NCI-H524 (cell line): ENCODE results near the gene DDX4.
"Not testable (repeated sequence)": the region's sequence is repeated elsewhere in the genome, so short reads cannot be mapped to it uniquely, and the experiment has no call there.

Experiments
- DNase-seq, 2 experiments: peaks; one replicate each; lab custom pipeline; 2025; lab: John Stamatoyannopoulos, UW

Gene DDX4

DNA sequence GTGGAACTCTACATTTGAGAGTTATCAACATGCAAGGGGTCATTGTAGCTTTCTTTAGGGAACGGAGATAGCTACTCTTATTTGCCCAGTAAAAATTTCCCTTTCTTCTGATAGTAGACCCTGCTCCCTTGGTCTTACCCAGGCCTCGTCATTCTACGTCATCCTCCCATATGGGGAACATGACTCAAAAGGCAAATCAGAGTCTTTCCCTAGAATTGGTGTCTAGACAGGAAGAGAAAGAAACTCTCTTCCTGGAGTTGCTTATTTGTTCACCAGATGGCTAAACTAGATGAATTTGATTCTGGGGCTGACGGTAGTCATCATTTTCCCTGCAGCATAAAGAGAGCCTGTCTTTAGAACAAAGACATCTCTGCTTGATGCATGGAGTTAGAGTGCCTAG, 13.6 kb upstream of the DDX4 start:
- DNase-seq, result no peak

DNA sequence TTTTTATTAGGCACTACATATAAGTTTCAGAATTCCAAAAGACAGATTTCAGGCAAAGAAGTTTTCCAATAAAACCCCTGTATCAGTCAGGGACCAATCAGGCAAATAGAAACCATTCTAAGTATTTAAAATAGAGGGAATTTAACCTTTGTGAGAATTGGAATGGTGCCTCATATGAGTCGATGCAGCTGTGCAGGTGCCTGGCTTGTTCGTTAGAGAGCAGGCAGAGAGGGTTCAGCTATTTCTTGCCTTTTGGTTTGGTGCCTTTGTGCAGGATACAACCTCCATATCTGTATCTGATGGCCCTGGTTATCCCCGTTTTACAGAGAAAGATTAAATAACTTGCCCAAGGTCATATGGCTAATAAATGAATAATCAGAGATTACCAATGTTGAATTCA, 6.0 kb upstream of the DDX4 start:
- DNase-seq, result no peak

DNA sequence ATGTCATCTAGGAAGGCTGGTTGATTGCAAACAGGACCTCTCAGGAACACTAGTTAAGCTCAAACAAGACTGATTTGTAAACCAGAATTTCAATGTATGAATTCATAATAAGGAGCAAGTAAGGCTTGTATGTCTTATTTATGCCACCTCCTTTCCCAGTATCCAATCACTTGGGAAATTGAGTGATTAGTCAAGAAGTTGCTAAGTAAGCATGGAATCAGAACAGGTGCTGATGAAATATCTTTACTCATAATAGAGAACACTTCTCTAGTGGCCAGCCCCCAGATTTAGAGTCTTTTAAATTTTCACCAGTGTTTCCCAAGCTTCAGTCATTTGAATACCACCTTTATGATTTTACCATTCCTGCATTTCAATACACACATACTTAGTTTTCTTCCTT, 5.3 kb upstream of the DDX4 start:
- no peak for DNase-seq

DNA sequence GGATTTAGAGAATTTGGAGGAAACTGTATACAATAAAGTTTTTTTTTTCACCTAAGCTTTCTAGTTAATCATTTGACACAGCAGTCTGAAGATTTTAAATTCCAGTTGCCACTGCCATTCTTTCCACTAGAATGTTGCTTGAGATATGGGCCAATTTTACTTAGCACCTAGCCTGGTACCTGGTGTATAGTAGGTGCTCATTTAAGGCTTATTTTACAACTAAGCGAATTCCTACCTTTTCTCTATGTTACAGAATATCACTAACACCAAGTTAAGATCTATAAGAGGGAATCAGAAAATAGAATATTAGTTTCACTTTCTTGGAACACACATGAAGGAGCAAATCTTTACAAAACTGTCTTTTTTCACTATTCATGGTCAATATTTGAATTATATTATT, 3.2 kb upstream of the DDX4 start:
- DNase-seq, result no peak

DNA sequence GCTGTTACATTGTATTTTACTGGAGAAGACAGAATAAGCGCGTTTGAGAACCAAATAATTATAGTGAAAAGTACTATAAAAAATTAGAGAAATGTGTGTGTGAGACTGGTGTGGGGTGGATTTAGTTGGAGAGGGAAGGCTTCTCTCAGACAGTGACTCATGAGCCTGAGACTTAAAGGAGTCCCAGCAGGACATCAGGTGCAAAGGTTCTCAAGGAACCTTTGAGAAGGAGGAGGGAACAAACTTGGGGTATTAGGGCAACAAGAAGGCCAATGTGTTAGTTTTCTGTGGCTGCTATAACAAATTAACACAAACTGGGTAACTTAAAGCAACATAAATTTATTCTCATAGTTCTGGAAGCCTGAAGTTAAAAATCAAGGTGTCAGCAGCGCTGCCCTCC, 4.9 kb downstream of the DDX4 start:
- DNase-seq, result no peak

DNA sequence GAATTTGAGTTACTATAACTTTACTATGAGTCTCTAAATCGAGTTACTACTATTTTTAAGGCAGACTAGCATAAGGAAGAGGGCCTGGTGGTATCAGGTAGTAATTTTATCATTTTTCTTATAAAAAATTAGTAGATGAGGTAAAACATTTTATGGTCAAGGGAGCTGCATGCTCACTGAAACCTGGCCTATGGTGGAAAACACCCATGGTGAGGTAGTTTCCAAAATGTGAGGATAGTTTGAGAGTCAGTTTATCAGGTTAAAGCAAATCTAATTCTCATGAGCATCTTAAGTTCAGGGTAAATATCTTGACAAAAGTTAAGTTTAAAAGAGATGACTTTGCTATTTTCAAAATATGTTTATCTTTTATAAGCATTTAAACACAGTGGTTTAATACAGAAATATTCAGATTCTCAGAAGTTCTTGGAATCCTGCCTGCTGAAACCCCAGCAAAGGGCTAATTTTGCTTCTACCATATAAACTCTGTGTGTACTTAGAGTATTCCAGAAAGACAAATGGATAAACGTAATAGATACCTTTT, 10.0 kb downstream of the DDX4 start:
- DNase-seq, result no peak

DNA sequence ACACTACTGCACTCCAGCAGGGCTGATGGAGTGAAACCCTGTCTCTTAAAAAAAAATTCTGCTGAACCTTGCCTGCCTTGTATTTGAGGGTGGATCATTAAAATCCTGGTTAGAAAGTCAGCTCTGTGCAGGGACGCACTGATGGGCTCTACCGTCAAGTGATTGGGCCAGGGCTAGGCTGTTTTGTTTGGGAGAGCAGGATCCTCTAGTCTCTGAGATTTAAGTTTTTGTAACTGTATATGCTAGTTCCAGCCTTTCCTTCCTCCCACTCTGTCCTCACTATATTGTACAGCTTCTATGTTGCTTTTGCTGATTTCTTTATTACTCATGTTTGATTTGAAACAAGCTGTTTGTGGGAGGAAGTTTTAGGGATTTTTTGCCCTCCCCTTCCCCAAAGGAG, 11.5 kb downstream of the DDX4 start:
- no peak for DNase-seq

DNA sequence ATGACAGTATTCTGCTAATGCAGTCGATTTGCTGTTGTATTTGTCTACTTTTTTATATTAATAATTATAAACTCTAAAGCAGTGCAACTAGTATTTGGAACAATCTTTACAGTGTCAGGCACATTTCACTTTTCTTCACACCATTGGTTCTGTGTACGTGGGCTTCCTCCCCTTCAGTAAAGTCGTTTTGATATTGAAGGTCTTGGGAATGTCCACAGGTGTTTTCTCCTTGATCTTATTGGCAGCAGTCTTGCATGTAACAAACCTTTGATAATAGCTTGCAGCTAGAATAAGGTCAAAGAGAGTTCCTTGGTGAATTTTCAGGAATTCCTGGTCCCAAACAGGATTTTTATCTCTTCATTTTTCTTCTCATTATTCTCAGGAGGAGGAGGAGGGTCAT, 12.2 kb downstream of the DDX4 start:
- no peak for DNase-seq

DNA sequence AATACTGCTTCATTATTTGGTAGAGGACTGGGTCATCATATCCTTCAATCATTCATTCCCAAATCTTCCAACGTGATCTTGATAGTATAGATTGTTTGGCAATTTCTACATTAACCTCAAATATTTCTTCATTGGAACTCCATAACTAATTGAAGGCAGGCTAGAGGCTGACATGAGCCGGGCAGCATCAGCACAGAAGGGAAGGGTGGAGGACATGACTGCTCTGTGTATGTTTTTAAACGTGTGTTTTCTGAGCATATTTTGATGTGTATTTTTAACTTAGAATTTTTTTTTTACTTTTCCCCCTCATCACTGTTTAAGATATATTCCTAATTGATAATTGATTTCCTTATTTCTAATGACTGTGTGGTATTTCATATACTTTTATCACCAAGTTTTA, 12.6 kb downstream of the DDX4 start:
- no peak for DNase-seq

DNA sequence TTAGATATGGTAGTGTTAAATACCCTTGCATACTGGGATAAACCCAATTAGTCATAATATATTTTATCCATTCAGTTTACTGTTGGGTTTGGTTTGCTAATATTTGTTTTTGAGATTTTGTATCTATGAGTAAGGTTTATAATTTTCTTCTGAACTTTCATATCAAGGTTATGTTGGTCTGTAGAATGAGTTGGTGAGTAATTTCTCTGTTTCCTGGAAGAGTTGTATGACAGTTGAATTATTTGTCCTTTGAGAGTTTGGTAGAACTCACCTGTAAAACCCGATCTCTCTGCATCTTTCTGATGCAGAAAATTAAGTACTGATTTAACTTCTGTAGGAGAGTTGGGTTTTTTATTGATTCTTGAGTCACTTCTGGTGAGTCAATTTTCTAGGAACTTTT, 20.4 kb downstream of the DDX4 start:
- DNase-seq, result no peak

DNA sequence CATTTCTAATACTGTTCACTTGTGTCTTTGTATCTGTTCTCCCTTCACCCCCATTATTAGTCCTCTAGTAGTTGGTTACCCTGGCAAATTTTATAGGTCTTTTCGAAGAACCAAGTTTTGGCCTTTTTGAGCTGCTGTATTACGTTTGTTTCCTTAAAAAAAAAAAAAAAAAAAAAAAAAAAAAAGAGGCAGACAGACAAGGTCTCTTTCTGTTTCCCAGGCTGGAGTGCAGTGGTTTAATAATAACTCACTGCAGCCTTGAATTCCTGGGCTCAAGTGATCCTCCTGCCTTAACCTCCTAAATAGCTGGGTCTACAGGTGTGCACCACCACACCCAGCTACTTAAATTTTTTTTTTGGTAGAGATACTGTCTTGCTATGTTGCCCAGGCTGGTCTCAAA, 20.9 kb downstream of the DDX4 start:
- no peak for DNase-seq

DNA sequence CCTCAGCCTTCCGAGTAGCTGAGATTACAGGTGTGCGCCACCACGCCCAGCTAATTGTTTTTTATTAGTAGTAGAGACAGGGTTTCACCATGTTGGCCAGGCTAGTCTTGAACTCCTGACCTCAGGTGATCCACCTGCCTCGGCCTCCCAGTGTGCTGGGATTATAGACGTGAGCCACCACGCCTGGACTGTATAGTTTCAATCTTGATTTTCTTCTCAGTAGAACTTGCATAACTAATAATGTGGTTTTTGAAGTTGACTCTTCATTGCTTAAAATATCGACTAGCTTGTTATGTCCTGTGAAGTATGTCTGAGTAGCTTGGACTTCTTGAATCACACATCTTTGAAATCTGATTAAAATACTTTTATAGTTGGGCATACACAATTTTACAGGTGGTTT, 23.9 kb downstream of the DDX4 start:
- DNase-seq, result not testable (repeated sequence)

DNA sequence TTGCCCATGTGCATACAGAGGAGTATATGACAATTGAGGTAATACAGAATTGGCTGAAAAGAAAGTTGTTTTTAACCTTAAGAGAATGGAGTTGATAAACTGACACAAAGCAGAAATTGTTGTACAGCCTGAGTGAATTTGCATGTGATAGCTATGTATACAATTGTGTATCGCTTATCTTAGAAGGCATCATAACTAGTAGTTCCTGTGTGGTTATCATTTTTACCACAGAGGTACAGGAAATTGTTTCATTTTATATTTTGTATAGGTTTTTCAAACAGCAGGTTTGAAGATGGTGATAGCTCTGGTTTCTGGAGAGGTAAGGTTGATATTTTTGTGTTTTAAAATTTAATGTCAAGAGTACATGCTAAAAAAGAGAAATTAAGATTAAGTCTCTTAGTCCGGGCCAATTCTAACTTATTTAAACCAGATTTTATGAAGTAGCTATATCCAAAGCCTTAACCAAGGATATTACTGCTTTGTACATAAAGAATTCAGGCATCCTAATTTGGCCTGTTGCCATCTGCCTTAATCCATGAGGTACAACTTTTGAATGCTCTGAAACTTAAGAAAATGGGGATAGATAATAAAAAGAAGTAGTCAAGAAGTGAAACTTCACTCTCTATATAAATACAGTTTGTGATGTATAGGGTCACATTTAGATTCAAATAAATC, 26.0 kb downstream of the DDX4 start:
- DNase-seq, result no peak

DNA sequence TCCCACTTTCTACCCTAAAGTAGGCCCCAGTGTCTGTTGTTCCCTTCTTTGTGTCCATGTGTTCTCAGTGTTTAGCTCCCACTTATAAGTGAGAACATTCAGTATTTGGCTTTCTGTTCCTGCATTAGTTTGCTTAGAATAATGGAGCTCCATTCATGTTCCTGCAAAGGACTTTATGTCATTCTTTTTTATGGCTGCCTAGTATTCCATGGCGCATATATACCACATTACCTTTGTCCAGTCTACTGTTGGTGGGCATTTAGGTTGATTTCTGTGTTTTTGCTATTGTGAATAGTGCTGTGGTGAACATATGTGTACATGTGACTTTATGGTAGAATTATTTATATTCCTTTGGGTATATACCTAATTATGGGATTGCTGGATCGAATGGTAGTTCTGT, 30.4 kb downstream of the DDX4 start:
- DNase-seq, result no peak

DNA sequence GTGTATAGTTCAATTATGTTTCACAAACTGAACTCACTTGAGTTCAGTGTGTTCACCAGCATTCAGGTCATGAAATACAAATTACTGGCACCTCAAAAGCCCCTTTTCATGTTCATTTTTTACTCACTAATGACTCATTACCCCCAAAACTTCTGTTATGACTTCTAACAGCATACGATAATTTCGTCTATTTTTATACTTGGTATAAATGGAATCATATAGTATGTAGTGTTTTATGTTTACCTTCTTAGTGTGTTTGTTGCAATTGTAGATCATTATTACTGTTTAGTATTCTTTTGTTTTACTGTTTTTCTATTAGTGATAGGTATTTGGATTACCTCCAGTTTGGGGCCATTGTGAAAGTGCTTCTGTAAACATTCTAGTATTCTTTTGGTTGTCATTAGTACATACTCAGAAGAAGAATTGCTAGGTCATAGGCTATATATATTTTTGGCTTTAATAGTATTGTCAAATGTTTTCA, 33.4 kb downstream of the DDX4 start:
- DNase-seq, result no peak

DNA sequence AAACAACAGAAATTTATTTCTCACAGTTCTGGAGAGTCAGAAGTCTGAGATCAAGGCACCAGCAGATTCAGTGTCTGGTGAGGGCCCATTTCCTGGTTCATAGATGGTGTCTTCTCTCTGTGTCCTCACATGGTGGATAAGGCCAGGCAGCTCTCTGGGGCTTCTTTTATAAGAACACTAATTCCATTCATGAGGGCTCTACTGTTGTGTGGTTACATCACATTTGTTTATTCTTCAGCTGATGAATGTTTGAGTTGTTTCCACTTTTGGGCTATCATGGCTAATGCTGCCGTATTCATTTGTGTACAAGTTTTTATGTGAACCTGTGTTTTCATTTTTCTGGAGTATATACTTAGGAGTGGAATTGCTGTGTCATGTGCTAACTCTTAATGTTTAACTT, 35.2 kb downstream of the DDX4 start:
- DNase-seq, result no peak

DNA sequence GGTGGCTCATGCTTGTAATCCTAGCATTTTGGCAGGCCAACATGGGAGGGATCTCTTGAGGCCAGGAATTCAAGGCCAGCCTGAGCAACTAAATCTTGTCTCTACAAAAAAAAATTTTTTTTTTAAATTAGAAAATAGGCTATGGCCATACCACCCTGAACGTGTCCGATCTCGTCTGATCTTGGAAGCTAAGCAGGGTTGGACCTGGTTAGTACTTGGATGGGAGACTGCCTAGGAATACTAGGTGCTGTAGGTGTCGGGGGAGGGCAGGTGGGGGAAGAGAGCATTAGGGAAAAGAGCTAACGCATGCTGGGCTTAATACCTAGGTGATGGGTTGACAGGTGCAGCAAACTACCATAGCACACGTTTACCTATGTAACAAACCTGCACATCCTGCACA, 39.5 kb downstream of the DDX4 start:
- no peak for DNase-seq

DNA sequence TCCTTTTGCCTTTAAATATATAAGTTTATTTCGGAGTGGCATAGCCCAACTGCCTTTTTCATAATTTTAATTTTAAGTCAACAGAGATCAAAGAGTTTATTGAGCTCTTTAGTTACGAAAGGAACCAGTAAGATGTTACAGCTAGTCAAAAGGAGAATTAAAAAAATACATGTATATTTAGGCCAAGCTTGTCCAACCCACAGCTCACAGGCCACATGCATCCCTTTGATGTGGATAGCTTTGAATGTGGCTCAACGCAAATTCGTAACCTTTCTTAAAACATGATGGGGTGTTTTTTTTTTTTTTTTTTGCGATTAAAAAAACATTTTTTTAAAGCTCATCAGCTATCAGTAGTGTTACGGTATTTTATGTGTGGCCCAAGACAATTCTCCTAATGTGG, 63.1 kb downstream of the DDX4 start:
- DNase-seq, result no peak

DNA sequence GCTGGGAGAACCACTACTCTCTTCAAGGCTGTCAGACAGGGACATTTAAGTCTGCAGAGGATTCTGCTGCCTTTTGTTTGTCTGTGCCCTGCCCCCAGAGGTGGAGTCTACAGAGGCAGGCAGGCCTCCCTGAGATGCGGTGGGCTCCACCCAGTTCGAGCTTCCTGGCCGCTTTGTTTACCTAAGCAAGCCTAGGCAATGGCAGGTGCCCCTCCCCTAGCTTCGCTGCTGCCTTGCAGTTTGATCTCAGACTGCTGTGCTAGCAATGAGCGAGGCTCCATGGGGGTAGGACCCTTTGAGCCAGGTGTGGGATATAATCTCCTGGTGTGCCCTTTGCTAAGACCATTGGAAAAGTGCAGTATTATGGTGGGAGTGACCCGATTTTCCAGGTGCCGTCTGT, 71.0 kb downstream of the DDX4 start:
- DNase-seq, result not testable (repeated sequence)

DNA sequence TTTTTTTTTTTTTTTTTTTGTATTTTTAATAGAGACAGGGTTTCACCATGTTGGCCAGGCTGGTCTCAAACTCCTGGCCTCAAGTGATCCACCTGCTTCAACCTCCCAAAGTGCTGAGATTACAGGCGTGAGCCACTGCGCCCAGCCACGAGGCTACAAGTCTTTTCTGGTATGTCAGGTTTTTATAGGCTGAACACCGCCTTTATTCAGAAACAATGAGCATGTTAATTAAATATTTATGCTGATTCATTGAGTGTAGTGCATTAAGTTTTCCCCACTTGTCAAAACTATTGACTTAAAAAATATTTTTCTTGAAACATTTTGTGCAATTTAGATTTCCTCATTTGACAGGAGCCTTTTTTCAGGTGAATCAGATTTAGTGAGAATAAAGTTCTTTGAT, 78.1 kb downstream of the DDX4 start:
- DNase-seq, result not testable (repeated sequence)

DNA sequence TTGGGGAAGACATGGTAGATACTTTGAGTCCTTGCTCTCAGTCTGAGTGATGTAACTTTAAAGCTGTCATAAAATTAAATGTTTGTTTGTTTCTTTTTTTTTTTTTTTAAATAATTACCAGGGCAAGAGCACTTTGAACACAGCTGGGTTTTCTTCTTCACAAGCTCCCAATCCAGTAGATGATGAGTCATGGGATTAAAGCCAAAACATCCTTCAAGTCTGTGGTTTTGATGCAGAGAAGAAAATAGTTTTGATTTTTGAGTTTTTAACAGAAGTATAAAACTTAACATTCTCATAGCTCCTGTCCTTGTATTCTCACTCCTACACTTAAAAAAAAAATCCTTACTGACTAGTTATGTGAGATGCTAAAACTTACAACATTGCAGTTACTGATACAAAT, 78.5 kb downstream of the DDX4 start:
- no peak for DNase-seq

DNA sequence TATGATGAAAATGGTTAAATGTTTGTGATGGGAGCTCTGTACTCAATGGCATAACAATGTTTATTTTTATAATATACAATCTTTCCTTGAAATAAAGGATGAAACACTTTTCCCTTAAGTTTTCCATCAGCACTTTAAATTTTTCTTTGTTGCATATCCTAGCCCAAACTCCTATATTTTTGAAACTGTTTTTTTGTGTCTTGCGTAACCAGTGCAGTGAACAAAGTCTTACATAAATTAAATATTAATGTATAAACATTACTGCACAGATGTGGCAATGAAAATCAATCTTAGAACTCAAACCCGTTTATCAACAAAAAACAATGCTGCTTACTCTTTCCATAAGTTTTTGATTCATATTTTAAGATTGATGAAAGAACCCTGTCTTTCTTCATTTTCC, 79.2 kb downstream of the DDX4 start:
- DNase-seq, result no peak

DNA sequence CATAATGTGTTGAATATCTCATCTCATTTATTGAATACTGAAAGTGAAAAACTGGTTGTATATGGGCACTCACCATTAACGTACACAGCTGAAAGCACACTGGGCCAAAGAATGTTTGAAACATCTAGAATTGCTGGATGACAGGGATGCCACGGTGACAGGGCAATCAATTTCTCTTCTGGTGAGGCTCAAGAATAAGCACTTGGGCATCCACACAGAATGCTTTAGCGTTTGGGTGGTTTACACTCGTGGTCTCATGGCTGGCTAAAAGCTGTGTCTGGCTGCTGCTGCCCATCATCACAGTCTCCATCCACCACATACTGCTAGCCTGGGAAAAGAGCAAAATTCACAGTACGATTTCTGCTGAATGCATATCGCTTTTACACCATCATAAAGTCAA, 82.6 kb downstream of the DDX4 start:
- no peak for DNase-seq

DNA sequence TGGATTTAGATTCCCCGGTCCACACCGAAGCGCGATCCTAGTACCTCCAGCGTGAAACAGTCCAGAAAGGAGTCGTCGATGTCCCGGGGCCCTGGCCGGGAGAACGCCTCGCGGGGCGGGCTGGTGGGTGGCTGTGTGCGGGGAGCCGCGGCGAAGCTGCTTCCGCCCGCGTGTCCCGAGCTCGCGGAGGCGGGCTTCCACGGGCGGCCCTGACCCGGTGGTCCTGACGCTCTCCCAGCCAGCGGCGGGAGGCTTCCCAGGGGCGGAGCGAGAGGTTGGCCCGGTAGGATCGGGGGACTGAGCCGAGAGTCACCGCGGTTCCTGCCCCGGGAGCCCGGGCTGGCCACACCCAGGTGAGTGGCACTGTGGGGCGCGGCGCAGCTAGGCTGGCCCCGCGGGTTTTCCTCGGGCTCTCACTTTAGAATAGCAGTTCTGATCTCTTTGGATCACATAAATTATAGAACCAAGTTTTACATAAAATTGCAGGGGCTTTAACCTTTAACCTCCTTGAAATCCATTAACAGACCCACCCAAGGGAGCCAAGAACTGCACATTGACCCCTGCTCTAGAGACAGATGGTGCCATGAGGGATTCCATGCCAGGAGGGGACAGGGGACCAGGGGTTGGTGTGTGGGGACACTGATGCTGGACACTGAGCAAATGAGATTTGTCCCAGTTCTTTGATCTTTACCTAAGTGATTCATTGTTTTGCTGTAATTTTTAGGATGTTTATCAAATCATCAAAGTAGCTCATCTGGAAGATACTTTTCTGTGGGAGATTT, 84.1 kb downstream of the DDX4 start:
- no peak for DNase-seq
